NCI-H82 treated with DMSO at 0.1 percent for 48 hours (cell line): Measurements from ENCODE around the gene AFAP1.

Experiments used
- DNase-seq: peaks from one replicate; lab custom pipeline; 2025; ENCODE audit not compliant: unreplicated experiment; lab: John Stamatoyannopoulos, UW

Gene AFAP1

DNA sequence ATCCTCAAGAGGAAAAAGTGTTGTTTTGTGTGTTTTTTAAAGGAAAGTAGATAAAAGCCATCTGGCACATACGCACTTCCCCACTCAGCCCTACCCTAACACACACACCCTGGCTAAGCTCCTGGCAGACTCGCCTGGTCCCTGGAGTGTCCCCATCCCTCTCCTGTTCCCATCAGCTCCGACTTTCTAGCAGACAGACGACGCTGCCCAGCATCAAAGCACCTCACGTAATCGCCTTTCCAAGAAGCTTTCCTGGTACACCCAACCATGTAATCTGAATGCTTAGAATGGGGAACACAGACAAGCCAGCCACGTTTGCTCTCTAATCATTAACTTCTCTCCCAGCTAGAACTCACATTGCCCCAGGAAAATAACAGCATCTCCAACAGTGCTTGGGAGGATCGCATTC is 116.2 kb downstream of the AFAP1 start:
- DNase-seq: no peak

- DNase-seq: no peak
Measured at GRCh38 chr4:7822877-7823276, 116.8 kb downstream of the AFAP1 start.

GRCh38 chr4:7822137-7822505 is 117.5 kb downstream of the AFAP1 start:
- no peak for DNase-seq

- no peak for DNase-seq
Measured at GRCh38 chr4:7821245-7822136, 118.2 kb downstream of the AFAP1 start.

GRCh38 chr4:7820031-7820818 is 119.4 kb downstream of the AFAP1 start:
- DNase-seq: no peak

- DNase-seq: no peak
Measured at GRCh38 chr4:7819446-7819845, 120.2 kb downstream of the AFAP1 start.

- DNase-seq: peak; percentile 29
Measured at GRCh38 chr4:7818399-7818911, 121.2 kb downstream of the AFAP1 start.

DNA sequence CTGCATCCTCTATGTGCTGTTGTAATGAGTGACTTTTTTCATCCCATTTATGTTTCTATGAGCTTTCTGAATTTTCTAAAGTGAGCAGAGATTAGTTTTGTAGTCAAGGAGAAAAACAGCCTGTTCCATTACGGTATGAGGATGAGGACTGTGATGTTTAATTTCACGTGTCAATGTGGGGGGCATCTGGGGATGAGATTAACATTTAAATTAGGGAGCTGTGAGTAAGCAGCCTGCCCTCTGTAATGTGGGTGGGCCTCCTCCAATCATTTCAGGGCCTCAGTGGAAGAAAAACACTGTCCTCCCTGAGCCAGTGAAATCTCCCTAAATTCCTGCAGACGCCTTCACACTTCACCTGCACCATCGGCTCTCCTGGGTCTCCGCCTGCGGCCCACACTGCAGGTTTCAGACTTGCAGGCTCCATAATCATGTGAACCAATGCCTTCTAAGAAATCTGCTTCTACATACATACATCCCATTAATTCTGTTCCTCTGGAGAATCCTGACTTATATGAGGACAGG is 121.7 kb downstream of the AFAP1 start:
- DNase-seq: no peak

GRCh38 chr4:7816771-7817170 is 122.9 kb downstream of the AFAP1 start:
- DNase-seq: no peak

DNA sequence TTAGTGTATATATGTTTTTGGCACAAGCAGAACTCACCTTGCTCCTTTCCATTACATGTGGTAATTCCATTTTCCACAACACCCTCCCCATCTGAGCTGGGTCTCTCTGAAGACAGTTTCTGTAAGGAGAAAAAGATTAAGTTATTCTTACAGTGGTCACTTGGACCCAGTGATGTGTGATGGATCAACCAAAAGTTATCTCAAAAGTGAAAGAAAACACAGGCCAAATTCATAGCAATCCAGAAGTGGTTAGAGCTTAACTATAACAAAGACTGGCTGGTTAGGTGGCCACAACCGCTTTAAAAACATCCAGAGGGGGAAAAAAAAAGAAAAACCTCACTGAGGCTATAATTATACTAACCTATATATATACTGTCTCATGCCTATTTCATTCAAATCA is 123.7 kb downstream of the AFAP1 start:
- DNase-seq: no peak

GRCh38 chr4:7815562-7815961 is 124.1 kb downstream of the AFAP1 start:
- DNase-seq: no peak

DNA sequence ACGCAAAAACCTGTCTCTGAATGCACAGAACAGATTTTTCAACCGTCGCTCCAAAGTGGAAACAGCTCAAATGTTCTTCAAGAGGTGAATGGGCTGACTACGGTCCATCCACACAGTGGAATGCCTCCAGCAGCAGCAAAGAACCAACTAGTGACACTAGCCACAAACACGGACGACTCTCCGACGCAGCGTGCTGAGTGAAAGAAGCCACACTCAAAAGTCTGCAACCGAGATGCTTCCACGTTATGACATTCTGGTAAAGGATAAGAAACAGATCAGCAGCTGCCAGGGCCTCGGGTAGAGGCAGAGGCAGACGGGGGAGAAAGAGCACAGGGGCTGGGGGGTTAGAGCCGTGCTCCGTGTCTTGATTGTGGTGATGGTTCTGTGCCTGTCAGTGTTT is 125.2 kb downstream of the AFAP1 start:
- DNase-seq: no peak

GRCh38 chr4:7813674-7814073 is 126.0 kb downstream of the AFAP1 start:
- no peak for DNase-seq

- DNase-seq: no peak
Measured at GRCh38 chr4:7812921-7813320, 126.7 kb downstream of the AFAP1 start.

DNA sequence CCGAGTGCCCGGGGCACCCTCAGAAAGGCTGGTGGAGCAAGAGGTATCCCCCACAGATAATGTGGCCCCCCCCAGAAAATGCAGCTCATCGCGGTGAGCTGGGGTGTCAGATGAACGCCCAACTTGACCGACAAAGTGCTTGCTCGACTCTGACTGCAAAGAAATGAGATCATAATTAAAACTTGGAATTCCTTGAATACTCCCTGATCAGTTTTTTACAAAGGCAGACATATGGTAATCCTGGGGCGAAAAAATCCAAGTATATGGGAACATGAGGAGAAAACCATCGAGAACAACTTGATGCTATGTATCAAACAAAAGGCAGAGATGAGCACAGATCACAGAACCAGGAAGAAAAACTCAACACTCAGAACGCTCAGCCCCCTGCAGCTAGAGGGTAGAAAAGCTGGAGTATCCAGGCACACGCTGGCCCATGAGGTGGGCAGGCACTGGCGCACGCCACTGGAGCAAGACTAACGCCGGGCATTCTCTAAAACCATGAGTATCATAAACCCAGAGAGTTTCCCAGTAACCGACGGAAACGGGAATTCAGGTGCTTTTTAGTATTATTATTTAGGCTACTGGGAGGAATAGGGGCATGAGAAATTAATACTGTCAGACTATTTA is 127.3 kb downstream of the AFAP1 start:
- no peak for DNase-seq

DNA sequence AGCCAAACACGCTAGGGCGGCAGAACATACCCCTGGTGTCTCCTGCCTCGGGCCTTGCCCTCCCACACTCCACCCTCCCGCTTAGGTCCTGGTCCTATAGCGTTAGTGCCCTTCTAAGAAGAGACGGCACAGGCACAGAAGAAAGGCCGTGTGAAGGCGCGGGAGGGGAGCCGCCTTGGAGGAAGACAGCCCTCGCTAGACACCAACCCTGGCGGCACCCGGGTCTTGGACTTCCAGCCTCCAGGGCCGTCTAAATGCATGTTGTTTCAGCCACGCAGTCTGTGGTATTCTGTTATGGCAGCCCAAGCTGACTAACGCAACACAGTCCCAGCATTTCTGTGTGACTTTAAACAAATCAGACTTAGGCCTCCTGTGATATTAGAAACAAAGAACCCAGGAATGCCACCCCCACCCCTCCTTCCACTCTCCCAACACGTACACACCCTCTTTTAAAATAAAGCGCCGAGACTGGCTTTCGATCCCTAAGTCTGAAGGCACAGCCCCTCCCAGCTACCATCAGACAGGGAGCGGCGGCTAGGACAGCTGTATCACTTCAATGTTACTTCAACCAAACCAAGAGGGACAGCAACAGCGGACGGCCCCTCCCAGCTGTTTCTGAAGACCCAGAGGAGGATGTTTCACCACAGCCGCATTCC is 128.0 kb downstream of the AFAP1 start:
- no peak for DNase-seq

DNA sequence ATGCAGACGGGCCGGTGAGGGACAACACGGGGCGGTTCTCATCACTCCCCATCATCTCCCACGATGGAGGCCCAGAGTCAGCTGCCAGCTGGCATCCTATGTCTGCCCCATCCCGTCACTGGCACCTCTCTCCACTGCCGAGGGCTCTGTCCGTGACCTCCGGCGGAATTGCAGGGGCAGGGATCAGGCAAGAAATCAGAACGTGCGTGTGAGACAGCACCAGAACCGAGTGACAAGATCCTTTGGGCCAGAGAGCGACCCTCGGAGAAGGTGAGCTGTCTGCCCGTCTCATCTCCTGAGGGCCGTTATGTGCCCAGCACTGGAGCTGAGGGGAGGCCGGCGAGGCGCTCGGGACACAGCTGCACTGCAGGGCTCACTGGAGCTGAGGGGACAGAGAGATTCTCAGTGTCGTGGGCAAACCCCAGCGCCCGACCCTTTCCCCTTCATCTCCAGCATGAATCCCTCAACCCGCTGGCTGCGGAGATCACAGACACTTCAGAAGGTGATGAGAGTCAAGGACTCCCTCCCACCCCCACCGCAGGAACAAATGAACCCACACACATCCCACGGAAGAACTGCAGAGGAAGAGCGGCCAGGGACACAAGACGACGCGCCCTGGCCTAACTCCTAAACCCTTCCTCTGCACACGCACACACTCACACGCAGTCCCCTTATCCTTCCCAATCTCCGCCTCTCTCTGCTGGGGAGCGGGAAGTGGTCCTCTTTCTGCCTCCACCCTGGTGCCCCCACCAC is 128.7 kb downstream of the AFAP1 start:
- DNase-seq: no peak

DNA sequence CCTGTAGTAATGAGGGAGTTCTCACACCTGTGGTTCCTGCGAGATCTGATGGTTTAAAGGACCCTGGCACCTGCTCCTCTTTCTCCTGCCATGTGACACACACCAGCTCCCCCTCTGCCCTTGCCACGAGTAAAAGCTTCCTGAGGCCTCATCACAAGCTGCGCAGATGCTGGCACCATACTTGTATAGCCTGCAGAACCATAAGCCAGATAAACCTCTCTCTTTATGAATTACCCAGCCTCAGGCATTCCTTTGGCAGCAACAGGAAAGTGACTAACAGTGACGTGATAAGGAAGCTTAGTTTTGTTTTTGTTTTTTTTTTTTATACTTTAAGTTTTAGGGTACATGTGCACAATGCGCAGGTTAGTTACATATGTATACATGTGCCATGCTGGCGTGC is 130.9 kb downstream of the AFAP1 start:
- DNase-seq: no peak

DNA sequence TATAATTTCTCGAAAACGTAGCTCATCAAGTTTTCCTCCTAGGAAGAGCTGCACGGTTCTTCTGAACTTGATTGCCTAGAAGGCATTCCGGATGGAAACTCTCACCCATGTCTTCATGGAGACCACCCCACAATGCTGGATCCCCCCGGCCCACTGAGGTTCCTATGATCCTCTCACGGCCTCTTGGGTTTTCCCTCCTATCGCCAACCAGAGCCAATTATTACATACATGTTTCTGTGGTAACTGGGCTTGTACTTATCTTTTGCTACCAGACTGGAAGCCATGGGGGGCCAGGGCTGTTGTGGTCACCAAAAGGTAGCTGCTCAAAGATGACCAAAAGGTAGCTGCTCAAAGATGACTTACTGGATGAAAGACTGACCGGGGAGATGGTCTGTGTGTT is 131.5 kb downstream of the AFAP1 start:
- DNase-seq: no peak

GRCh38 chr4:7807351-7807921 is 132.2 kb downstream of the AFAP1 start:
- DNase-seq: no peak
